ENCODE results near the gene FAM219A. TPM values are rescaled to one million over a fixed set of nuclear protein-coding genes. Genes with fewer than 3 reads are reported as not detected.

Gene FAM219A
- total RNA-seq, 4 donors from 2014 or later, result 4.0 to 7.6 (median 5.2) TPM

DNA sequence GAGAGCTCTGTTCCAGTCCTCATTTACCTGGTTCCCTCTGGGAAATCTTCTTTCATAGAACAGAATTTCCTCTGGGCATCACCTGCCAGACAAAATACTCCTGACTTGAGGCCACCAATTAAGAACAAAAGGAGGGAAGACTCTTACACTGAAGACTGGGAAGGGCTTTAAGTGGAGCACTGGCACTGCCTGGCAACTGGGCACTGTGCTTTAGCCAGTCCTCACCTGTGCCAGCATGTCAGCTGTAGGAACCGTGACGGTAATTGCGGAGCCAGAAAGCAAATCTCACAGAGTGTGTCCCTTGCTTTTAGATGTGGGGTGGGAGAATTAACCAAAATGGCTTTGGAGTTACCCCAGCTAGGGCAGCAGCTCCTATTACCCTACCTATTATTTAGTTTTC, 40.6 kb downstream of the FAM219A start:
- H3K4me3 ChIP-seq, result no peak overlapping the region
- intact Hi-C loops (cut with DNase I), result no loop called here
- 44 to 45% methylated on average over 2 to 3 of the region's 3 CpGs for WGBS, 2 donors
- no peak for TF ChIP-seq POLR2A (IDR thresholded peaks at IDR 0.05)
- TF ChIP-seq, protein P1, sequence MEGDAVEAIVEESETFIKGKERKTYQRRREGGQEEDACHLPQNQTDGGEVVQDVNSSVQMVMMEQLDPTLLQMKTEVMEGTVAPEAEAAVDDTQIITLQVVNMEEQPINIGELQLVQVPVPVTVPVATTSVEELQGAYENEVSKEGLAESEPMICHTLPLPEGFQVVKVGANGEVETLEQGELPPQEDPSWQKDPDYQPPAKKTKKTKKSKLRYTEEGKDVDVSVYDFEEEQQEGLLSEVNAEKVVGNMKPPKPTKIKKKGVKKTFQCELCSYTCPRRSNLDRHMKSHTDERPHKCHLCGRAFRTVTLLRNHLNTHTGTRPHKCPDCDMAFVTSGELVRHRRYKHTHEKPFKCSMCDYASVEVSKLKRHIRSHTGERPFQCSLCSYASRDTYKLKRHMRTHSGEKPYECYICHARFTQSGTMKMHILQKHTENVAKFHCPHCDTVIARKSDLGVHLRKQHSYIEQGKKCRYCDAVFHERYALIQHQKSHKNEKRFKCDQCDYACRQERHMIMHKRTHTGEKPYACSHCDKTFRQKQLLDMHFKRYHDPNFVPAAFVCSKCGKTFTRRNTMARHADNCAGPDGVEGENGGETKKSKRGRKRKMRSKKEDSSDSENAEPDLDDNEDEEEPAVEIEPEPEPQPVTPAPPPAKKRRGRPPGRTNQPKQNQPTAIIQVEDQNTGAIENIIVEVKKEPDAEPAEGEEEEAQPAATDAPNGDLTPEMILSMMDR (IDR thresholded peaks at IDR 0.05), result no peak
- no peaks in the 10 kb centered on the region for H3K9me3 ChIP-seq
- H3K4me1 ChIP-seq, result peaks cover 0 to 15% (median 3%) of the 10 kb centered on the region in 3 donors
- no peaks in the 10 kb centered on the region for H3K36me3 ChIP-seq
- no peaks in the 10 kb centered on the region for H3K27me3 ChIP-seq
- H3K27ac ChIP-seq, result no peak overlapping the region
- DNase-seq, result no peak

DNA sequence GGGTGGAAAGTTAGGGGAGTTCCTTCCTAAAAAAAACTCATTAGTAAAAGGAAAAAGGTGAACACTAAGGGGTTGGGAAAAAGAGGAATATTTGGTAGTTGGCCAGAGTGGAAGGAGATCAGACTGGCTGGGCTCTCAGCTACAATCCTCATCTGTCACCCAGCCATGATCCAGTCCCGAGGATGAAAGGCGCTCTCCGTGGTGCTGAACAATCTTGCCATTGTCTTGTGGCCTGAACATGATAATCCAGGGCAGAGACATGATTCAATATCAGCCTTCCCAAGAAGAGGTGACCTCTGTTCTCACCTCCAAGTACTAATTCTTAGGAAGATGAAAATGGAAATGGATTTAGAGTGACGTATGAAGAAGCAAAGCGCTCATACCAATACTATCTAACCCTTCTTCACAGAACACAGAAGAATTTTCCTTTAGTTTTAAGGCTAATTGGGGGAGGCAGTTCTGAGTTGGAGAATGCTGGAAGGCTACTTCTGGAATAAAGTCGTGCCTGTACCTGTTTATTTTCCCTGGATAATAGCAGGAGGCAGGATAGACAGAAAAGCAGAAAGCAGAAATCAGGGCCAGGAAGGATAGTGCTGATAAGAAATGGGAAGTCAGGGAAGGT, 45.0 kb downstream of the FAM219A start:
- no peak for TF ChIP-seq POLR2A (IDR thresholded peaks at IDR 0.05)
- TF ChIP-seq, protein P1 (IDR thresholded peaks at IDR 0.05), result no peak
- Histone ChIP-seq H3K36me3 (no peaks in the 10 kb centered on the region), H3K27ac (no peak overlapping the region), H3K4me3 (no peak overlapping the region), H3K4me1 (no peaks in the 10 kb centered on the region), H3K27me3 (no peaks in the 10 kb centered on the region), H3K9me3 (no peaks in the 10 kb centered on the region)
- intact Hi-C loops (cut with DNase I), result no loop called here
- DNase-seq, result no peak
- WGBS, 2 donors, result 15 to 32% methylated on average over 6 of the region's 6 CpGs

DNA sequence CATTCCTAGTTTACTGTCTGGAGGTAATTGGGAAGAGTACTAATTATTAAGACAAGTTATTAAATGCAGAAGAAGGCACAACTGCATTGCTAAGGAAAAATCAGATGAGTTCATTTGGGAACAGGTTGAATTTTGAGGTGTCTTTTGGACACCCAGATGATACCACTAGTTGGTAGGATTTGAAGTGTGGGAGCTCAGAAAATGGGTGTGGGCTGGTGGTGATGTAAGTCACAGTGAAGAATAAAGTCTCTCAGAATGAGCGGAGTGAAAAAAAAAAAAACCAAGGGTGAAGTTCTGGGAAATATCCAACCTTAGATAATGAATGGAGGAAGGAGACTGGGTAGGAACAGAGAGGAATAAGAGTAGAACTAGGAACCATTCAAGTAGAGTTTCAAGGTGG, 46.0 kb downstream of the FAM219A start:
- H3K4me1 ChIP-seq, result no peaks in the 10 kb centered on the region
- H3K27ac ChIP-seq, result no peak overlapping the region
- intact Hi-C loops (cut with DNase I), result no loop called here
- no peaks in the 10 kb centered on the region for H3K9me3 ChIP-seq
- no peaks in the 10 kb centered on the region for H3K36me3 ChIP-seq
- no peak for TF ChIP-seq POLR2A (IDR thresholded peaks at IDR 0.05)
- TF ChIP-seq, protein P1 (IDR thresholded peaks at IDR 0.05), result no peak
- WGBS, 2 donors, result 50 to 100% methylated on average over 1 of the region's 1 CpG
- no peak for DNase-seq
- H3K4me3 ChIP-seq, result no peak overlapping the region
- no peaks in the 10 kb centered on the region for H3K27me3 ChIP-seq

DNA sequence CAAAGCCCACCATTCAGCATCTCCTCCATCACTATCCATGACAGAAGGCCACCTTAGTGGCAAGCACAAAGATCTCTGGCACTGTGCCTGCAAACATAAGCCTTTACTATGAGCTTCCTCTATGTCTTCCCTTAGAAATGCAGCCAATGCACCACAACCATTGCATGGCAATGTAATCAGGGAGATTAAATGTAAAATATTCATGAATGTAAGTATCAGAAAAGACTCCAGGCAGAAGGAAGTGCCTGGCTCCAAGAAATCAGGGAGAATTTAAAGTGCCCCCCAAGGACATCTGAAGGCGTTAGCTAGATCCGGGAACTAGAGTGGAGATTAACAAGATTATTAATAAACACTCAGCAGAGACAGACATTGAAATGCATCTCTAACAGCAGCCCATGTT, 49.2 kb downstream of the FAM219A start:
- peaks cover 0 to 21% (median 0%) of the 10 kb centered on the region in 3 donors for H3K36me3 ChIP-seq
- H3K4me1 ChIP-seq, result no peaks in the 10 kb centered on the region
- H3K27me3 ChIP-seq, result no peaks in the 10 kb centered on the region
- H3K9me3 ChIP-seq, result no peaks in the 10 kb centered on the region
- no peak overlapping the region for H3K27ac ChIP-seq
- TF ChIP-seq, protein P1 (IDR thresholded peaks at IDR 0.05), result no peak
- TF ChIP-seq POLR2A (IDR thresholded peaks at IDR 0.05), result no peak
- H3K4me3 ChIP-seq, result no peak overlapping the region
- 77 to 78% methylated on average over 2 of the region's 2 CpGs for WGBS, 2 donors
- DNase-seq, result no peak
- intact Hi-C loops (cut with DNase I), result loop anchor here (10.0 kb wide), 1 partner anchor 176 kb away; the partner anchor contains the start of gene CNTFR

DNA sequence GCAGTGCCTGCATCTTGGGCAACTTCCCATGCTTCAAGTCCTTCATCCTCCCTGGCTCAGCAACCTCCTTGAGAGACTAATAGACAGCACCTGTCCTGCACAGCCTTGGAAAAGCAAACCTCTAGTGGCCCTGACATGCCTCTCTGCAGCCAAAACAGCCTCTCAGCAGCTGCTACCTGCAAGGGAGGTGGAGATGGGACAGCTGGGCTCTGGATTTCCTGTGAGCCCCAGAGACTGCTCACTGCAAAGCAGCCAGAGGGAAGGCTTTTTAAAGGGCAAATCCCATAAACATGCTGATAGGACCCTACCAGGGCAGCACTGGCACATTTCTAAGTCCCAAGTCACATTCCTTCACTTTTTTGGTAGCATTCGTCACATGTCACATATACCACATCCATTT, 50.2 kb downstream of the FAM219A start:
- no peak for DNase-seq
- WGBS, 2 donors, result 100% methylated on average over 1 of the region's 1 CpG
- no peak for TF ChIP-seq POLR2A (IDR thresholded peaks at IDR 0.05)
- TF ChIP-seq, protein P1 (IDR thresholded peaks at IDR 0.05), result no peak

More for the DNA sequence above, 50.2 kb downstream of the FAM219A start:
- H3K36me3 ChIP-seq, result peaks cover 0 to 26% (median 0%) of the 10 kb centered on the region in 3 donors
- H3K9me3 ChIP-seq, result no peaks in the 10 kb centered on the region
- no peaks in the 10 kb centered on the region for H3K27me3 ChIP-seq
- H3K4me1 ChIP-seq, result no peaks in the 10 kb centered on the region
- intact Hi-C loops (cut with DNase I), result loop anchor here (10.0 kb wide), 1 partner anchor 177 kb away; the partner anchor contains the start of gene CNTFR
- H3K4me3 ChIP-seq, result no peak overlapping the region
- no peak overlapping the region for H3K27ac ChIP-seq

Data from esophagus squamous epithelium (tissue), 5 donors.